Measurements from ENCODE around the gene SLC13A4. TPM values are rescaled to one million over a fixed set of nuclear protein-coding genes. Genes with fewer than 3 reads are reported as not detected.

The SLC13A4 gene
- total RNA-seq, 1 donor = 0.36 TPM

- Histone ChIP-seq H3K4me3 (ENCODE audit: insufficient read depth, low read length) (no peak overlapping the region), H3K36me3 (ENCODE audit: insufficient read depth, low read length) (no peaks in the 10 kb centered on the region), H3K4me2 (ENCODE audit: insufficient read depth, low read length) (no peak overlapping the region), H3K27me3 (ENCODE audit: insufficient read depth, low read length) (no peaks in the 10 kb centered on the region), H3K27ac (ENCODE audit: low read depth, low read length) (no peak overlapping the region), H2AFZ (ENCODE audit: low read length) (peak overlapping the region; percentile 15), H3K79me2 (ENCODE audit: insufficient read depth, low read length) (peaks cover 9% of the 10 kb centered on the region), H4K20me1 (ENCODE audit: insufficient read depth, low read length) (no peaks in the 10 kb centered on the region), H3K9me3 (ENCODE audit: low read depth, low read length) (no peaks in the 10 kb centered on the region), H3K4me1 (ENCODE audit: insufficient read depth, low read length) (peaks cover 10% of the 10 kb centered on the region)
- no peak for TF ChIP-seq CTCF (IDR thresholded peaks at IDR 0.05; ENCODE audit: extremely low read depth, low read depth, low read length)
- no peak for DNase-seq (ENCODE audit: insufficient read length, low spot score, missing footprints)
Measured at GRCh38 chr7:135659159-135659846, 68.7 kb downstream of the SLC13A4 start.

GRCh38 chr7:135658564-135658963 lies 69.4 kb downstream of the SLC13A4 start:
- Histone ChIP-seq H2AFZ (ENCODE audit: low read length) (no peak overlapping the region), H3K27me3 (ENCODE audit: insufficient read depth, low read length) (no peaks in the 10 kb centered on the region), H3K9me3 (ENCODE audit: low read depth, low read length) (no peaks in the 10 kb centered on the region), H3K36me3 (ENCODE audit: insufficient read depth, low read length) (no peaks in the 10 kb centered on the region), H3K4me1 (ENCODE audit: insufficient read depth, low read length) (peaks cover 6% of the 10 kb centered on the region), H3K27ac (ENCODE audit: low read depth, low read length) (no peak overlapping the region), H4K20me1 (ENCODE audit: insufficient read depth, low read length) (no peaks in the 10 kb centered on the region), H3K4me2 (ENCODE audit: insufficient read depth, low read length) (no peak overlapping the region), H3K79me2 (ENCODE audit: insufficient read depth, low read length) (peaks cover 3% of the 10 kb centered on the region), H3K4me3 (ENCODE audit: insufficient read depth, low read length) (no peak overlapping the region)
- TF ChIP-seq CTCF (IDR thresholded peaks at IDR 0.05; ENCODE audit: extremely low read depth, low read depth, low read length) = no peak
- no peak for DNase-seq (ENCODE audit: insufficient read length, low spot score, missing footprints)

GRCh38 chr7:135653340-135654080 lies 74.5 kb downstream of the SLC13A4 start:
- H3K4me1 ChIP-seq (ENCODE audit: insufficient read depth, low read length) = peaks cover 13% of the 10 kb centered on the region
- no peak overlapping the region for H3K4me2 ChIP-seq (ENCODE audit: insufficient read depth, low read length)
- H2AFZ ChIP-seq (ENCODE audit: low read length) = no peak overlapping the region
- no peak overlapping the region for H3K27ac ChIP-seq (ENCODE audit: low read depth, low read length)
- H3K9me3 ChIP-seq (ENCODE audit: low read depth, low read length) = no peaks in the 10 kb centered on the region
- H3K36me3 ChIP-seq (ENCODE audit: insufficient read depth, low read length) = peaks cover 3% of the 10 kb centered on the region
- no peaks in the 10 kb centered on the region for H3K27me3 ChIP-seq (ENCODE audit: insufficient read depth, low read length)
- no peak overlapping the region for H3K4me3 ChIP-seq (ENCODE audit: insufficient read depth, low read length)
- H4K20me1 ChIP-seq (ENCODE audit: insufficient read depth, low read length) = no peaks in the 10 kb centered on the region
- DNase-seq (ENCODE audit: insufficient read length, low spot score, missing footprints) = peak; percentile 46
- no peaks in the 10 kb centered on the region for H3K79me2 ChIP-seq (ENCODE audit: insufficient read depth, low read length)
- TF ChIP-seq CTCF (IDR thresholded peaks at IDR 0.05; ENCODE audit: extremely low read depth, low read depth, low read length) = no peak
